Spleen (tissue), 11 donors: ENCODE data around the gene C19orf44. TPM values are rescaled to one million over a fixed set of nuclear protein-coding genes. Genes with fewer than 3 reads are reported as not detected.
A peak's percentile ranks its signal among the peaks of the same experiment; 100 is the strongest.

Source experiments
- DNase-seq: peaks from one replicate; pipeline ENCODE4 v3.0.0-alpha.2; 2020
- H3K27ac ChIP-seq, 8 donors: fragments of 200-600 bp; sonication (generic) in 7 of 8; 1 replicate in 4 of 8; 2 replicates in 4 of 8; pipeline versions ENCODE4 v1.5.0 to v1.8.0; 2016 to 2021; ENCODE audit warnings: inconsistent platforms in 4 of 8, mild to moderate bottlenecking in 4 of 8, moderate library complexity in 1 of 8
- H3K27me3 ChIP-seq, 7 donors: fragments of 200-600 bp; sonication (generic) in 6 of 7; replicated peaks in 1 of 7; 1 replicate in 4 of 7; 2 replicates in 3 of 7; pipeline versions ENCODE4 v1.5.0 to v1.8.0; 2016 to 2021; ENCODE audit warnings: inconsistent platforms in 3 of 7, mild to moderate bottlenecking in 1 of 7
- H3K36me3 ChIP-seq, 6 donors: fragments of 200-600 bp; sonication (generic) in 5 of 6; 1 replicate in 4 of 6; 2 replicates in 2 of 6; pipeline versions ENCODE4 v1.5.0 to v1.8.0; 2016 to 2021; ENCODE audit warnings: inconsistent platforms in 2 of 6
- H3K4me1 ChIP-seq, 6 donors: fragments of 200-600 bp; sonication (generic) in 5 of 6; 1 replicate in 3 of 6; 2 replicates in 3 of 6; pipeline versions ENCODE4 v1.5.0 to v1.8.0; 2016 to 2021; ENCODE audit warnings: inconsistent platforms in 3 of 6
- H3K4me3 ChIP-seq, 8 donors: fragments of 200-600 bp; sonication (generic) in 7 of 8; 1 replicate in 4 of 8; 2 replicates in 4 of 8; pipeline versions ENCODE4 v1.5.0 to v1.8.0; 2016 to 2021; ENCODE audit warnings: inconsistent platforms in 4 of 8, mild to moderate bottlenecking in 4 of 8, moderate library complexity in 2 of 8
- H3K9me3 ChIP-seq, 8 donors: fragments of 200-600 bp; sonication (generic) in 7 of 8; 1 replicate in 4 of 8; 2 replicates in 4 of 8; pipeline versions ENCODE4 v1.5.0 to v1.8.0; 2016 to 2021; ENCODE audit warnings: inconsistent platforms in 4 of 8
- POLR2A ChIP-seq, 3 donors: fragments of 450-650 bp; IDR thresholded peaks; one replicate each; pipeline ENCODE4 v1.5.1; 2017; ENCODE audit warnings: antibody characterized with exemption in 3 of 3, mild to moderate bottlenecking in 1 of 3
- POLR2AphosphoS5 ChIP-seq, 3 donors: sonication (generic); formaldehyde crosslinking; IDR thresholded peaks; one replicate each; pipeline ENCODE4 v1.5.1; 2017; ENCODE audit warnings: antibody characterized with exemption in 3 of 3
- WGBS, 5 donors: extraction: QIAGEN DNeasy Blood & Tissue Kit in 3 of 5; methylation state at CpG; one replicate each; pipeline versions ENCODE4 v1.1.5 to v1.1.7; 2013 to 2018; 5-methylcytosine and 5-hydroxymethylcytosine counted together
- intact Hi-C: fragments of 100-400 bp; cut with DNase I; formaldehyde crosslinking; loops from one replicate; pipeline ENCODE4 v1.15.0; 2023; ENCODE audit warnings: low total_unique reads
- polyA plus RNA-seq, 3 donors: library from polyadenylated mRNA; stranded (reverse); fragments of 200-250 nt; gene quantifications; one replicate each; pipeline ENCODE4 v1.2.1, GENCODE V29; 2013
- small RNA-seq, 4 donors: library from RNA; depleted of rRNA; stranded (forward); fragments of <200 nt; gene quantifications; one replicate each; pipeline ENCODE3, GENCODE V24; 2016
- total RNA-seq, 7 donors: library from RNA; depleted of rRNA in 3 of 7; stranded (reverse); fragments of >200 nt in 3 of 7; fragmentation: NEBNext Ultra II Directional in 4 of 7; extraction: Animal tissue kit (Norgen Biotek cat#: 25700) in 4 of 7; gene quantifications; one replicate each; pipeline versions ENCODE4 v1.1.0 to v1.2.1, GENCODE V29; 2016 to 2021
- TF ChIP-seq, protein P1 (sequence below), 11 experiments: fragments of 200-600 bp in 7 of 11; fragments of 450-650 bp in 4 of 11; sonication (generic) in 4 of 11; IDR thresholded peaks in 8 of 11; conservative IDR thresholded peaks in 3 of 11; 1 replicate in 7 of 11; 2 replicates in 4 of 11; pipeline versions ENCODE4 v1.4.0 to v1.8.0; 2016 to 2021; ENCODE audit warnings: antibody characterized with exemption in 11 of 11, inconsistent platforms in 4 of 11, mild to moderate bottlenecking in 1 of 11
- donor health status: healthy with polysubstance abuse.
- donor health status: DM: no; HTN: no; CAD: no; lungs with moderate emphysema.
- donor health status: DM: no; HTN: no; CAD: no.
- donor health status: Bipolar disorder and iron deficiency.
- donor health status: healthy.
- donor health status: DM: no; HTN: no; CAD: no.
- donor health status: DM: yes; HTN: yes; CAD: no.

The C19orf44 gene
- total and polyA plus RNA-seq, 10 donors = 2.3 to 7.5 (median 4.4) TPM

DNA sequence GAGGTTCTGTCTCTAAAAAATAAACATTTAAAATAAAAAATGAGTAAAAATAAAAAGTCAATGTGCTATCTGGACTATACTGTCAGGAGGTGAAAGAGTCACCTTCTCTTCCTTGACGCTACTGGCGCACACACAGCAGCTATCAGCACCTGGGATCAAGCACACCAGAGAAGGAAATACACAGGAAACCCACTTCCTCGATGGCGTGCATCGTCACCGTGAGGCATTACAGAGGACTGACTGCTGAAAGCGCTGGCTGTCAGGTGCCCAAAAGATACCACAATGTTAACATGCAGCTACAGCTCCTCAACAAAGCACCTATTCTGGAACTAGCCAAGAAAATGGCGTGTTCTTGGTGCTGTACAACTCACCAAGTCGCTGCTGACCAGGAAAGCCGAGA is 70.0 kb downstream of the C19orf44 start:
- Histone ChIP-seq H3K9me3 (no peaks in the 10 kb centered on the region), H3K4me1 (peaks cover 7 to 44% (median 24%) of the 10 kb centered on the region in 6 donors), H3K27ac (peak overlapping the region; percentile 38 to 86 (median 70)), H3K4me3 (peak overlapping the region in 1 of 8 donors; percentile 7), H3K27me3 (no peaks in the 10 kb centered on the region), H3K36me3 (peaks cover 0 to 95% (median 65%) of the 10 kb centered on the region in 6 donors)
- intact Hi-C loops = no loop called here
- 13 to 51% (median 25%) methylated on average over 10 of the region's 10 CpGs for WGBS, 5 donors
- TF ChIP-seq POLR2AphosphoS5 (IDR thresholded peaks at IDR 0.05) (peak in 2 of 3 donors; percentile 54 to 90), POLR2A (IDR thresholded peaks at IDR 0.05) (no peak)
- peak; percentile 90 for DNase-seq

DNA sequence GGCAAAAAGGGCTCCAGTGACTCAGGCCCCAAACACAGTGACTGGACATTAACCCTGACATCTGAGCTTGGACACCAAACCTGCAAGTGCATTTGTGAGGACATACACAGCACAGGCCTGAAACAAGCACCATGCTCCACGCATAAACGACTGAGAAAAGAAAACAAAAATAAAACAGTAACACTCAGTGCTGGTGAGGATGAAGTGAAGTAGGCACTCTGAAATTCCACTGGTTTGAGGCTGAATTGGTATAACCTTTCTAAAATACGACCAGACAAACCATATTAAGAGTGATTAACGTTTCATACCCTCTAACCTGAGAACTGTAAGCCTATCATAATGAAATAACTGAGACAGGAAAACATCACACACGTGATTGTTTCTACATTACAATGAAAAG is 70.5 kb downstream of the C19orf44 start:
- H3K27ac ChIP-seq = peak overlapping the region; percentile 38 to 86 (median 70)

DNA sequence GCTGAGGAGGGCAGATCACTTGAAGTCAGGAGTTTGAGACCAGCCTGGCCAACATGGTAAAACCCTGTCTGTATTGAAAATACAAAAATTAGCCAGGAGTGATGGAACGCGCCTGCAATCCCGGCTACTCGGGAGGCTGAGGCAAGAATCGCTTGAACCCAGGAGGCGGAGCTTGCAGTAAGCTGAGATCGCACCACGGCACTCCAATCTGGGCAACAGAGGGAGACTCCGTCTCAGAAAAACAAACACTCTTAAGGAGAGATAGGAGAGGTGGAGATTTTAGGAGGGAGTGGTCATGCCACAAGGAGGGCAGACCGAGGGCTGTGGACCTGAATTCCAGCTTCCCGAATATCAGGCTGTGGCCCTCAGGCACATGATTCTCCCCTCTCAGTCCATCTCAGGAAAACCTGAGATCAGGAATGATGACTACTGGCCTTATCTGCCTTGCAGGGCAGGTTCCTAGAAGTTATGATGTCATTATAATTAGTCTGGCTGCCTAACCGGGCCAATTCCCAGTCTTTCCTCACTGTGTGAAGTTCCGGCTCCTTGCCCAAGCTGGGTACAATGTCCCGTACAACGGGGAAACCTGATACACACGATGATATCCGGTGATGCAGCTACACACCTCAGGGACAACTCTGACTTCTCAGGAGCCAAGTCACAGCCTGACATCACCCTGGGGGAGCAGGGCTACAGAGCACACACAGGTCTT is 73.6 kb downstream of the C19orf44 start:
- intact Hi-C loops = no loop called here
- no peaks in the 10 kb centered on the region for H3K9me3 ChIP-seq
- H3K4me3 ChIP-seq = no peak overlapping the region
- DNase-seq = no peak
- WGBS, 5 donors = 93 to 95% (median 94%) methylated on average over 17 of the region's 17 CpGs
- H3K27me3 ChIP-seq = no peaks in the 10 kb centered on the region
- TF ChIP-seq POLR2A (IDR thresholded peaks at IDR 0.05) (no peak), POLR2AphosphoS5 (IDR thresholded peaks at IDR 0.05) (no peak)
- TF ChIP-seq, protein P1, sequence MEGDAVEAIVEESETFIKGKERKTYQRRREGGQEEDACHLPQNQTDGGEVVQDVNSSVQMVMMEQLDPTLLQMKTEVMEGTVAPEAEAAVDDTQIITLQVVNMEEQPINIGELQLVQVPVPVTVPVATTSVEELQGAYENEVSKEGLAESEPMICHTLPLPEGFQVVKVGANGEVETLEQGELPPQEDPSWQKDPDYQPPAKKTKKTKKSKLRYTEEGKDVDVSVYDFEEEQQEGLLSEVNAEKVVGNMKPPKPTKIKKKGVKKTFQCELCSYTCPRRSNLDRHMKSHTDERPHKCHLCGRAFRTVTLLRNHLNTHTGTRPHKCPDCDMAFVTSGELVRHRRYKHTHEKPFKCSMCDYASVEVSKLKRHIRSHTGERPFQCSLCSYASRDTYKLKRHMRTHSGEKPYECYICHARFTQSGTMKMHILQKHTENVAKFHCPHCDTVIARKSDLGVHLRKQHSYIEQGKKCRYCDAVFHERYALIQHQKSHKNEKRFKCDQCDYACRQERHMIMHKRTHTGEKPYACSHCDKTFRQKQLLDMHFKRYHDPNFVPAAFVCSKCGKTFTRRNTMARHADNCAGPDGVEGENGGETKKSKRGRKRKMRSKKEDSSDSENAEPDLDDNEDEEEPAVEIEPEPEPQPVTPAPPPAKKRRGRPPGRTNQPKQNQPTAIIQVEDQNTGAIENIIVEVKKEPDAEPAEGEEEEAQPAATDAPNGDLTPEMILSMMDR (IDR thresholded peaks at IDR 0.05 in 8 of 11, conservative IDR thresholded peaks at IDR 0.05 in 3 of 11) = no peak
- H3K36me3 ChIP-seq = peaks cover 0 to 71% (median 34%) of the 10 kb centered on the region in 6 donors
- H3K27ac ChIP-seq = no peak overlapping the region
- peaks cover 27 to 75% (median 52%) of the 10 kb centered on the region in 6 donors for H3K4me1 ChIP-seq

More for the DNA sequence above, 70.5 kb downstream of the C19orf44 start:
- Histone ChIP-seq H3K36me3 (peaks cover 0 to 89% (median 60%) of the 10 kb centered on the region in 6 donors), H3K4me3 (no peak overlapping the region), H3K27me3 (no peaks in the 10 kb centered on the region), H3K4me1 (peaks cover 13 to 49% (median 30%) of the 10 kb centered on the region in 6 donors), H3K9me3 (no peaks in the 10 kb centered on the region)
- intact Hi-C loops = no loop called here
- TF ChIP-seq, protein P1 (IDR thresholded peaks at IDR 0.05 in 8 of 11, conservative IDR thresholded peaks at IDR 0.05 in 3 of 11) = no peak
- TF ChIP-seq POLR2AphosphoS5 (IDR thresholded peaks at IDR 0.05) (no peak), POLR2A (IDR thresholded peaks at IDR 0.05) (no peak)
- no peak for DNase-seq
- WGBS, 5 donors = 89 to 96% (median 93%) methylated on average over 5 of the region's 5 CpGs

Small RNA genes within 50 kb of the gene (small RNA-seq; reads per million reads assigned to genes)
- 0 to 0.07 (median 0) reads per million in 4 donors for gene RN7SL146P

Other genes starting within 250 kb of the C19orf44 start
- gene KLF2, start 171.6 kb upstream of the C19orf44 start, total RNA-seq = 100 to 1,000 TPM in 6 of 7 donors, 10 to 100 TPM in 1; 86.0 to 179 (median 106) TPM
- gene KLF2, start 171.6 kb upstream of the C19orf44 start, polyA plus RNA-seq = 10 to 100 TPM in 2 of 3 donors, 1 to 10 TPM in 1; 9.7 to 27.1 (median 19.5) TPM
- gene EPS15L1, start 24.4 kb upstream of the C19orf44 start, total RNA-seq = 10 to 100 TPM; 28.3 to 81.7 (median 50.3) TPM
- 10 to 100 TPM; 17.0 to 29.3 (median 20.0) TPM for gene EPS15L1, start 24.4 kb upstream of the C19orf44 start, polyA plus RNA-seq
- gene CALR3, start 227 bp upstream of the C19orf44 start, total RNA-seq = not detected
- gene CALR3, start 227 bp upstream of the C19orf44 start, polyA plus RNA-seq = under 1 TPM; 0.07 to 0.10 (median 0.08) TPM
- gene CHERP, start 46.0 kb downstream of the C19orf44 start, total RNA-seq = 10 to 100 TPM; 19.7 to 55.6 (median 43.8) TPM
- gene CHERP, start 46.0 kb downstream of the C19orf44 start, polyA plus RNA-seq = 10 to 100 TPM; 14.3 to 32.5 (median 16.7) TPM
- gene SLC35E1, start 76.0 kb downstream of the C19orf44 start, total RNA-seq = 10 to 100 TPM; 26.8 to 36.6 (median 33.0) TPM
- gene SLC35E1, start 76.0 kb downstream of the C19orf44 start, polyA plus RNA-seq = 10 to 100 TPM; 13.2 to 21.8 (median 16.4) TPM
- gene MED26, start 131.8 kb downstream of the C19orf44 start, total RNA-seq = 10 to 100 TPM; 10.4 to 20.4 (median 17.1) TPM
- 1 to 10 TPM; 6.5 to 9.8 (median 8.8) TPM for gene MED26, start 131.8 kb downstream of the C19orf44 start, polyA plus RNA-seq
- 10 to 100 TPM; 58.0 to 95.4 (median 82.0) TPM for gene SMIM7, start 163.8 kb downstream of the C19orf44 start, total RNA-seq
- gene SMIM7, start 163.8 kb downstream of the C19orf44 start, polyA plus RNA-seq = 10 to 100 TPM; 57.3 to 74.8 (median 73.6) TPM
- 1 to 10 TPM; 1.5 to 3.9 (median 2.1) TPM for gene TMEM38A, start 164.7 kb downstream of the C19orf44 start, total RNA-seq
- 1 to 10 TPM; 2.8 to 5.4 (median 3.5) TPM for gene TMEM38A, start 164.7 kb downstream of the C19orf44 start, polyA plus RNA-seq
- gene NWD1, start 223.5 kb downstream of the C19orf44 start, total RNA-seq = under 1 TPM in 2 of 7 donors, not detected in 5; 0.03 to 0.06 TPM
- under 1 TPM; under 0.01 to 0.03 (median 0.02) TPM for gene NWD1, start 223.5 kb downstream of the C19orf44 start, polyA plus RNA-seq